PFSK-1 (cell line): Measurements from ENCODE around the gene EMSY.

Experiments used
- FOXP2 ChIP-seq: optimal IDR thresholded peaks from 2 replicates; pipeline ENCODE3; 2011; ENCODE audit warnings: borderline replicate concordance, control low read depth, inconsistent platforms; ENCODE audit not compliant: insufficient read depth; ENCODE audit errors: extremely low read length, extremely low read depth
- POLR2AphosphoS5 ChIP-seq: IDR thresholded peaks from 2 replicates; pipeline ENCODE4 v1.6.1; 2012; ENCODE audit warnings: low read depth, mild to moderate bottlenecking, control low read depth, low read length, moderate library complexity
- SIN3A ChIP-seq: IDR thresholded peaks from 2 replicates; pipeline ENCODE4 v1.6.1; 2012; ENCODE audit warnings: mild to moderate bottlenecking, low read length, moderate library complexity, borderline replicate concordance; ENCODE audit not compliant: insufficient read depth
- TAF1 ChIP-seq: IDR thresholded peaks from 2 replicates; pipeline ENCODE4 v1.6.1; 2012; ENCODE audit warnings: low read length, control low read depth, borderline replicate concordance; ENCODE audit not compliant: insufficient read depth
- TF ChIP-seq, protein P1 (sequence below), 2 experiments: IDR thresholded peaks; 2 replicates each; pipeline versions ENCODE4 v1.6.1 to v1.8.0; 2011 to 2012; ENCODE audit warnings: low read depth in 2 of 2, low read length in 2 of 2, control low read depth in 1 of 2, inconsistent platforms in 1 of 2, mild to moderate bottlenecking in 1 of 2, moderate library complexity in 1 of 2; ENCODE audit not compliant: insufficient read depth in 1 of 2

- TF ChIP-seq, protein P1, sequence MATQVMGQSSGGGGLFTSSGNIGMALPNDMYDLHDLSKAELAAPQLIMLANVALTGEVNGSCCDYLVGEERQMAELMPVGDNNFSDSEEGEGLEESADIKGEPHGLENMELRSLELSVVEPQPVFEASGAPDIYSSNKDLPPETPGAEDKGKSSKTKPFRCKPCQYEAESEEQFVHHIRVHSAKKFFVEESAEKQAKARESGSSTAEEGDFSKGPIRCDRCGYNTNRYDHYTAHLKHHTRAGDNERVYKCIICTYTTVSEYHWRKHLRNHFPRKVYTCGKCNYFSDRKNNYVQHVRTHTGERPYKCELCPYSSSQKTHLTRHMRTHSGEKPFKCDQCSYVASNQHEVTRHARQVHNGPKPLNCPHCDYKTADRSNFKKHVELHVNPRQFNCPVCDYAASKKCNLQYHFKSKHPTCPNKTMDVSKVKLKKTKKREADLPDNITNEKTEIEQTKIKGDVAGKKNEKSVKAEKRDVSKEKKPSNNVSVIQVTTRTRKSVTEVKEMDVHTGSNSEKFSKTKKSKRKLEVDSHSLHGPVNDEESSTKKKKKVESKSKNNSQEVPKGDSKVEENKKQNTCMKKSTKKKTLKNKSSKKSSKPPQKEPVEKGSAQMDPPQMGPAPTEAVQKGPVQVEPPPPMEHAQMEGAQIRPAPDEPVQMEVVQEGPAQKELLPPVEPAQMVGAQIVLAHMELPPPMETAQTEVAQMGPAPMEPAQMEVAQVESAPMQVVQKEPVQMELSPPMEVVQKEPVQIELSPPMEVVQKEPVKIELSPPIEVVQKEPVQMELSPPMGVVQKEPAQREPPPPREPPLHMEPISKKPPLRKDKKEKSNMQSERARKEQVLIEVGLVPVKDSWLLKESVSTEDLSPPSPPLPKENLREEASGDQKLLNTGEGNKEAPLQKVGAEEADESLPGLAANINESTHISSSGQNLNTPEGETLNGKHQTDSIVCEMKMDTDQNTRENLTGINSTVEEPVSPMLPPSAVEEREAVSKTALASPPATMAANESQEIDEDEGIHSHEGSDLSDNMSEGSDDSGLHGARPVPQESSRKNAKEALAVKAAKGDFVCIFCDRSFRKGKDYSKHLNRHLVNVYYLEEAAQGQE (IDR thresholded peaks at IDR 0.05; ENCODE audit: insufficient read depth in 1 of 2, low read depth in 2 of 2, low read length in 2 of 2): no peak
- TF ChIP-seq POLR2AphosphoS5 (no peak), TAF1 (no peak), FOXP2 (no peak), SIN3A (no peak)
Measured at GRCh38 chr11:76543006-76543703, 98.3 kb downstream of the EMSY start.
